Activated CD8-positive, alpha-beta memory T cell treated with anti-CD3 and anti-CD28 coated beads for 36 hours (primary cell): ENCODE results near the gene PRSS38. TPM values are rescaled to one million over a fixed set of nuclear protein-coding genes. Genes with fewer than 3 reads are reported as not detected.

Experiments
- CTCF ChIA-PET: fragments of 350-600 bp; sonication (Branson Sonifier 250); formaldehyde crosslinking; loops from one replicate; lab custom pipeline; 2021; ENCODE audit warnings: antibody characterized with exemption; lab: Charles Lee
- POLR2A ChIA-PET: fragments of 350-600 bp; sonication (Branson Sonifier 250); formaldehyde crosslinking; loops from one replicate; lab custom pipeline; 2021; ENCODE audit warnings: antibody characterized with exemption; lab: Charles Lee
- total RNA-seq, 2 experiments: library from RNA; stranded (reverse); gene quantifications; one replicate each; pipeline ENCODE4 v1.2.3, GENCODE V29; 2021

PRSS38 gene
- total RNA-seq = not detected

GRCh38 chr1:227815468-227816409, at the start of gene PRSS38:
Gene PRSS38, plus strand, starts transcription at chr1:227815675. Its CDS starts 42 bp downstream, at chr1:227815717.
- ChIA-PET CTCF (interaction anchor here (1.1 kb wide), 1 partner anchor 12 kb away, joined by 4 read pairs; no protein-coding TSS in a partner anchor), POLR2A (no interaction called here)

DNA sequence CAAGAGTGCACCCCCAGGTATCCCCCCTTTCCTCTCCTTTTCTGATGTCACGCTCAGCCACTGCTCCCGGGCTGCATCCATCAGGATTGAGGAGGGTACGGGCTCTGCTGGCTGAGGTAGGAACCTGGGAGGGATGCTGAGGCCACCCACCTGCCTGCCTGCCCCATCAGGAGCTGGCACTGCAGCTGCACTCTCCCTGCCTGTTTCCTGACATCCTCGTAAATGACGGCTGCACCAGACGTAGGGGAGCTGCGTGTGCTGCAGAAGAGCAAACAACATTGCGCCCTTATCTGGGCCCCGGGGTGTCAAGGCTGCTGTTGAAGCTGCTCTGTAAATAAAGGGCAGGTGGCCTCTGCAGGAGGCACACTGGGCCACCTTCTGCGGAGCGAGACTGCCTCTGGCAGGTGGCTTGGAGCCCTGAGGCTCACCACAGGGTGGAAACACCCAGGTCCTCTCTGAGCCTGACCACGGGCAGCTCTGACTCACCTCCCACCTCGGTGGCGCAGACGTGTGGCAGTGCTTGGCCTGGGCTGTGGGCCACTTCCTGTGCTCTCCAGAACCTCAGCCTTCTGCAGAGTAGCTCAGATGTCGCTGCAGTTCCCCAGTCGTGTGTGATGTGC, 49.4 kb upstream of the PRSS38 start:
- ChIA-PET CTCF (interaction anchor here (1.0 to 2.1 kb wide), 3 partner anchors 22 to 233 kb away, joined by 3 to 12 read pairs (median 4); no protein-coding TSS in a partner anchor), POLR2A (interaction anchor here (0.5 to 1.6 kb wide), 4 partner anchors 22 to 693 kb away, joined by 3 to 5 read pairs (median 4); no protein-coding TSS in a partner anchor)

DNA sequence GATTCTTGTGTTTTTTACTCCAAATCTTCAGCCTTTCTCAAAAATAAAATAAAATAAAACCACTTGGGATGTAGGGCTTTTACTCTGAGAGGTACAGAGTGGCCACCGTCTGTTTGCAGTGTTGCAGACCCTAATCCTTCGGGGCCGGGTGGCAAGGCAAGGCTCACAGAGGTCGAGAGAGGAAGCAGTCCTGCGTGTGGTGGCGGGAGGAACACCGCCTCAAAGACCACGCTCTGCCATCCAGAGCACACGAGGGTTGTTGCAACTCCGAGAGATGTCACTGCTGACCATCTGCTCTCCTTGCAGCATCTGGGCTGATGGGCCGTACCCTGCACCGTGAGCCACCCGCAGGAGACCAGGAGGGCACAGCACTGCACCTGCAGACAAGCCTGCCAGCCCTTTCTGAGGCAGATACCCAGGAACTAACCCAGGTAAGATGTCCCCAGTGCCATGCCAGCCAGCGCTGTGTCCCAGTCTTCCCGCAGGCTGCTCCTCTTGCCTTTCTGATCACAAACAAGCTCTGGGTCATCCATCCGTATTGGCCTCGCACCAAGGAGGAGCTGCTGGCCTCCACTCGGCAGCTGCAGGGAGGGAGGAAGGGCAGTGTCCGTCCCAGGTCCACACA, 48.7 kb upstream of the PRSS38 start:
- ChIA-PET POLR2A (interaction anchor here (0.5 to 1.6 kb wide), 3 partner anchors 21 to 375 kb away, joined by 3 to 5 read pairs (median 4); no protein-coding TSS in a partner anchor), CTCF (interaction anchor here (1.0 to 2.1 kb wide), 3 partner anchors 22 to 232 kb away, joined by 3 to 12 read pairs (median 4); no protein-coding TSS in a partner anchor)

- ChIA-PET CTCF (no interaction called here), POLR2A (interaction anchor here (1.6 kb wide), 1 partner anchor 167 kb away, joined by 5 read pairs; no protein-coding TSS in a partner anchor)
Observed at GRCh38 chr1:227767401-227768124, 47.9 kb upstream of the PRSS38 start.

- POLR2A ChIA-PET = no interaction called here
- CTCF ChIA-PET = no interaction called here
Observed at GRCh38 chr1:227768125-227768439, 47.4 kb upstream of the PRSS38 start.

DNA sequence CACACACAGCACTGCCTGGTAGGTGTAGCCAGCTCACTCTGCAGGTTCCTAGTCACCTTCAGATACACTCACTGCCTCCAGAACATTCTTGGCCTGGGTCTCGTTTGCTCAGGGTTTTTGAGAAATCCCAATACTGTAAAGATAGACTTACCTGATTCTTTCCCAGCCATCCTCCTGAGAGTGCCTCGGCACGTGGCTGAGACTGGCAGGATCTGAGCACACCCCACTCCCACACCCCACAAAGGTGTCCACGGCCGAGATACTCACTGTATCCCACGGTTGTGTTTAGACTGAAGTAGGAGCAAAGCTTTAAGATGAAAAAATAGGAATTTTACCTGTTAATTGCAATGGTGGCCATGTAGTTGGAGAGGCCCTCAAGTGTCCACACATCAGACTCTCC, 46.8 kb upstream of the PRSS38 start:
- ChIA-PET POLR2A (no interaction called here), CTCF (no interaction called here)

DNA sequence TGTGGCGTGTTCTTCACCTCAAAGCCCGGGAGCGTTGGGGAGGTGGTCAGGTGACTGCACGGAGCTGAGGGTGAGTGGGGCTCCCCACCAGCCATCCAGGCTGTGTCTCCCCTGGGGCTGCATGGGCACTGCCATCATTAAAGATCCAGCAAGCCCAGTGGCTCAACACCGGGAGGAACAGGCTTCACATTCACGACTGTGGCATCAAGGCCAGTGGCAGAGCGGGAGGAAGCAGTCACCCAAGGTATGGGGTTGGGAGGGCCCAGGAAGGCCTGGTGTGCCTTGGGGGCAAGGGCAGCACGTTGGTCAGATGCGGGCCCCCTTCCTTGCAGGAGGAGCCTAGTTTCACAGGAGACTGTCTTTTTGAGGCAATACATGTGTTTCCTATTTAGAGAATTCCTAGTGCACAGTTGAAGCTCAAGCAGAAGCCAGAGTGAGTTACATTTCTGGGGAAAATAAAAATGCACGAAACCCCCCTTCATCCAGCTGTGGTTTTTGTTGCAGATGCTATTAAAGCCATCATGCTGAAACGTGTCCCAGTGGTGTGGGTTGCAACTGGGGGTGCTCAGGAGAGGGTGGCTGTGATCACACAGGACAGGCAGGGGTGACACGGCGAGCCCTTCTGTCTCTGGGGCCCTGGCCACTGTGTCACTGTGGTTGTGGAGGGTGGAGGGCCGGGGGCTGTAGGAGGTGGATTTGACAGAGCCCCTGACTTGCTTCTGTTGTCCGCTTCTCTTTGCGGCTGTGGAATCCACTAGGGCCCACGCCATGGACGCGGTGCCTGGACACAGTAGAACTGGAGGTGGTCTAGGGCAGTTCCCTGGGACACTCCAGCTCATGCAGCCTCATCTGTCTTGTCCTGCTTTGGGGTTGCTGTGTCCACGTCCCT, 46.2 kb upstream of the PRSS38 start:
- POLR2A ChIA-PET = no interaction called here
- CTCF ChIA-PET = no interaction called here

DNA sequence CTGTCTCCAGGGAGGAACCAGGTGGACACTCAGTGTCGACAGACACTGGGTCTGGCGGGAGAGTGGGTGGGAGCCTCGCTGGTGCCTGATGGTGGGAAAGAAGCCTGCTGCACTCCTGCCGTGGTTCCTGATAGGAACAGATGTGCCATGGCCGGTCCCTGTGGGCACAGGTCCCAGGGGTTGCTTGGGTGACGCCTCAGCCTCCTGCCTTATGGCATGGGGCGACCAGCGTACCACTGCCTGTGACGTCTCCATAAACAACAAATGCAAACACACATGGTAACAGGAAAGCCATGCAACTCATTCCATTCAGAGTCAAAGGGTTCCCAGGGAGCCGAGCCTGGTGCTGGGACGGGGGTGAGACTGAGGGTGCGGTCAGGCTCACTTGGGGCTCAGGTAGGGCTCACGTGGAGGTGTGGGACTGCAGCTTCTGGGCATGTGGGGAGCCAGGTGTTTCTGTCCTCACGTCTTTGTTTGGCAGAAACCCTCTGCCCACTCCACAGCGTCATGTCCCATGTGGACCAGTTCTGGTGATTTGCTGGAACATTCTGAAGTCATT, 45.5 kb upstream of the PRSS38 start:
- ChIA-PET CTCF (no interaction called here), POLR2A (no interaction called here)

GRCh38 chr1:227770812-227771211, 44.7 kb upstream of the PRSS38 start:
- CTCF ChIA-PET = no interaction called here

GRCh38 chr1:227771326-227771725, 44.1 kb upstream of the PRSS38 start:
- ChIA-PET CTCF (no interaction called here), POLR2A (no interaction called here)

More at GRCh38 chr1:227770812-227771211, 44.7 kb upstream of the PRSS38 start:
- POLR2A ChIA-PET = no interaction called here

- POLR2A ChIA-PET = no interaction called here
- CTCF ChIA-PET = no interaction called here
Observed at GRCh38 chr1:227771771-227772170, 43.7 kb upstream of the PRSS38 start.

DNA sequence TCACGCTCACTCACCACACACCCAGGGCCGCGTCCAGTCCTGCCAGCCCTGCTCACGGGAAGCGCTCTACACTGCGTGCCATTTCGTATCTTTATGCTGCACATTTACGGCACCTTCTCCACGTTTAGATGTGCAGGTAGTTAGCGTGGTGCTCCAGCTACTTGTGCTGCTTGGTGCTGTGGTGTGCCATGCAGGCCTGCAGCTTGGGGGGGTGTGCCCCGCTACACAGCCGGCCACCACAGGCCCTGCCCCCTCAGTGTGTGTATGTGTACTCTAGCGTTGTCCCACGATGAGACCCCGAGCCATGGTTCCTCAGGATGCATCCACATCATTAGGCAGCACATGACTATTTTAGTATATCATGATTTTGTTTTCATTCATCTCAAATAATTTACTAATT, 41.9 kb upstream of the PRSS38 start:
- ChIA-PET CTCF (interaction anchor here (0.8 to 2.0 kb wide), 3 partner anchors 12 to 46 kb away, joined by 3 to 16 read pairs (median 3); no protein-coding TSS in a partner anchor), POLR2A (interaction anchor here (1.0 kb wide), 1 partner anchor 14 kb away, joined by 4 read pairs; no protein-coding TSS in a partner anchor)

DNA sequence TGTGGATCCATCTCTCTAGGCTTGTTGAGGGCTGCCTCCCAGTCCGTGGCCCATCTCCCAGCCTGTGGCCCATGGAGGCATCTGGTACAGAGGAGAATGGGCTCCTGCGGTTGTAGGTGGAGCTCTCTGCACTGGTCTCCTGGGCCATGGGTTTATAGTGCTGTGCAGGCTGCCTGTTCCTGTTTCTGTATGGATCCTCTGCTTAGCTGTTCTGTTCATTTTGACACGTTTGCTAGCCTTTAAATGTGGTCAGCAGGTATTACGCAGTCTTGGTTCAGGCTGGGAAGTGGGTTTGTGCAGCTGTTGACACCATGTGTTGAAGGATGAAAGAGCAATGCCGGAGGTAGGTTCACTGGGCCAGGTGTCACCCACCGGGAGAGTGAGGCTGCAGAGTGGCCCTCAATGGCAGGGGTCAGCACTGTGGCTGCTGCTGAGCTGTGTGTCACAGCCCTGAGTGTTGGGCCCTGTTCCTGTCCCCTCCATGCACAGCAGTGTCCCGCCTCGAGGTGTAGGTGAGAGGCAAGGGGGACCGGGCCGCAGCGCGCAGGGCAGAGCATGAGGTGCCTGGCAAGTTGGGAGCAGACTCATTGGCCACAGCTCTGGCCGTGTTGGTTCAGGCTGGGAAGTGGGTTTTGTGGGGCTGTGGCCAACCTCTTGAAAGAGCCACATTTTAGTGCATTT, 41.3 kb upstream of the PRSS38 start:
- CTCF ChIA-PET = interaction anchor here (0.7 to 2.0 kb wide), 3 partner anchors 12 to 174 kb away, joined by 3 to 16 read pairs (median 3); partner anchors contain the start of gene WNT9A
- POLR2A ChIA-PET = interaction anchor here (0.5 to 1.0 kb wide), 2 partner anchors 14 to 225 kb away, joined by 3 to 4 read pairs; no protein-coding TSS in a partner anchor

GRCh38 chr1:227774821-227775661, 40.4 kb upstream of the PRSS38 start:
- ChIA-PET POLR2A (no interaction called here), CTCF (interaction anchor here (0.7 kb wide), 1 partner anchor 173 kb away, joined by 3 read pairs; the partner anchor contains the start of gene WNT9A)

DNA sequence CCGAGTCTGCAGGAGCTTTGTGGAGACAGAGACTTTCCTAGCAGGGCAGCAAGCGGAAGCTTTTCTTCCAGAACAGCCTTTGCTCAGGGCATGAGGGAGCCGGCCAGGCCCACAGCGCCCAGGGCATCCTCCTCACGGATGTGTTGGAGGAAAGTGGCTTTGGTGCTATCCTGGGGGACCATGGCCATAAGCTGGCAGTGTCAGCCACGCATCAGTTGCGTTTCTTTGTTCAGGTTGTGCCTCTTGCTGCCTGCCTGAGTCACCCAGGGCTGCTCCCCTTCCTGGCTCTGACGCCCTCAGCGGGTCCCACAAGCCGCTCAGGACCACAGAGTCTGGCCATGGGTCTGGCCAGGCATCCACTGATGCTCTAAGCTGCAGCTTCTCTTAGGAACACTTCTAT, 39.6 kb upstream of the PRSS38 start:
- CTCF ChIA-PET = interaction anchor here (0.8 kb wide), 1 partner anchor 15 kb away, joined by 3 read pairs; no protein-coding TSS in a partner anchor
- POLR2A ChIA-PET = no interaction called here

DNA sequence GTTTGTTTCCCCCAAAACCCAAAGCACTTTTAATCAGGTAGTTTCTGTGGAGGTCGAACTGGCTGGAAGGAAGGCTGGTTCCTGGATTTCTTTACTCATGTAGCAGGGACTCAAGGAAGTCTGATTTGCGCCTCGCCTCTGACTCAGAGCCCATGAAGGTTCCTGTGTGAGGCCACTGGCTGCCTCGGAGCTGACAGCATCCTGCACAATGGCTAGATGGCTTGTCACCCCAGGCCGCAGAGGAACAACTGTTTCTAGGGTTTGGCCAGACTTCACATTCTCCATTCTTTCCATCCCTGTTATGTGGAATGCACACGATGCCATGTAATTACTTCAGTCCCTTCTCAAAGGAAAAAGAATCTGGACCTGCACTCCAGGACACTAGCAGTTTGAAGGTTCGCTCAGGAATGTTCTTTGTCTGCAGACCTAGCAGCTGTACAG, 39.1 kb upstream of the PRSS38 start:
- POLR2A ChIA-PET = no interaction called here
- CTCF ChIA-PET = interaction anchor here (0.8 kb wide), 1 partner anchor 15 kb away, joined by 3 read pairs; no protein-coding TSS in a partner anchor
